Parietal lobe (tissue), 2 donors: Measurements from ENCODE around the gene CYP3A4. TPM values are rescaled to one million over a fixed set of nuclear protein-coding genes. Genes with fewer than 3 reads are reported as not detected.

Source experiments
- small RNA-seq: library from RNA; depleted of rRNA; stranded (forward); fragments of <200 nt; gene quantifications from one replicate; pipeline ENCODE3, GENCODE V24; 2014; ENCODE audit warnings: low replicate concordance
- total RNA-seq: library from RNA; depleted of rRNA; stranded (reverse); fragments of >200 nt; gene quantifications from one replicate; pipeline ENCODE4 v1.2.3, GENCODE V29; 2014

The CYP3A4 gene
- total RNA-seq: not detected

GRCh38 chr7:99784007-99784406 lies at the start of gene CYP3A4:
Gene CYP3A4 (minus strand): TSS chr7:99784184. CDS start chr7:99784081, 103 bp downstream.

GRCh38 chr7:99734987-99735386 lies 49.0 kb downstream of the CYP3A4 start, which contains the start of gene CYP3A7:
Gene CYP3A7 (minus strand): TSS chr7:99735196. CDS start chr7:99735093, 103 bp downstream.

Small RNA genes within 50 kb of the gene (small RNA-seq; reads per million reads assigned to genes)
- gene CYP3A137P: not detected

Other genes starting within 250 kb of the CYP3A4 start
- gene FAM200A, start 232.1 kb downstream of the CYP3A4 start, total RNA-seq: 17.2 TPM
- gene ZNF655, start 225.5 kb downstream of the CYP3A4 start, total RNA-seq: 136 TPM
- gene TMEM225B, start 185.9 kb downstream of the CYP3A4 start, total RNA-seq: not detected
- gene ZSCAN25, start 167.2 kb downstream of the CYP3A4 start, total RNA-seq: 33.8 TPM
- gene CYP3A5, start 104.2 kb downstream of the CYP3A4 start, total RNA-seq: 0.63 TPM
- gene CYP3A7, start 49.0 kb downstream of the CYP3A4 start, total RNA-seq: 0.31 TPM
- 0.31 TPM for gene CYP3A43, start 43.8 kb upstream of the CYP3A4 start, total RNA-seq
- not detected for gene OR2AE1, start 92.8 kb upstream of the CYP3A4 start, total RNA-seq
- gene TRIM4, start 135.3 kb upstream of the CYP3A4 start, total RNA-seq: 20.7 TPM
- gene GJC3, start 145.4 kb upstream of the CYP3A4 start, total RNA-seq: not detected
- not detected for gene AZGP1, start 191.8 kb upstream of the CYP3A4 start, total RNA-seq
- gene ZKSCAN1, start 231.4 kb upstream of the CYP3A4 start, total RNA-seq: 87.0 TPM